COLO668 (cell line): ENCODE results near the gene VASH1.
A peak's percentile ranks its signal among the peaks of the same experiment; 100 is the strongest.

Source experiments
- DNase-seq: peaks from one replicate; lab custom pipeline; 2025; ENCODE audit not compliant: unreplicated experiment; lab: John Stamatoyannopoulos, UW

Gene VASH1

GRCh38 chr14:76742185-76742584 lies 19.1 kb upstream of the VASH1 start:
- no peak for DNase-seq

DNA sequence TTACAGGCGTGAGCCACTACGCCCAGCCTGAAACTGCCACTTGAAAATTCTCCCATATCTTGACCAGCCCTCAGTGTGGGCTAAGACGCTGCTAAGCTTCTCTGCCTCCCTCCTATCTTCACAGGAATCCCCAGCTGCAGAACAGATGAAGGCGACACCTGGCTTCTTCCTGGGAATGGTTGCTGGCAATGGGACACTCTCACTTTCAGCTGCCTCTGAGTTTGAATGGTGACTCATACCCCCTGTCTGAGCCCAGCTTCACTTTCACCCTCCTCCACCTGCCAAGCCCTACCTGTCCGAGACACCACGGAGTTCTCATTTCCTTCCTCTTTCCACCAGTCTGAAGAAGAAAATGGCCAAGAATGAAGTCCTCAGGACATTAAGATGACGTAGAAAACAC lies 18.3 kb upstream of the VASH1 start:
- DNase-seq: peak; percentile 32

DNA sequence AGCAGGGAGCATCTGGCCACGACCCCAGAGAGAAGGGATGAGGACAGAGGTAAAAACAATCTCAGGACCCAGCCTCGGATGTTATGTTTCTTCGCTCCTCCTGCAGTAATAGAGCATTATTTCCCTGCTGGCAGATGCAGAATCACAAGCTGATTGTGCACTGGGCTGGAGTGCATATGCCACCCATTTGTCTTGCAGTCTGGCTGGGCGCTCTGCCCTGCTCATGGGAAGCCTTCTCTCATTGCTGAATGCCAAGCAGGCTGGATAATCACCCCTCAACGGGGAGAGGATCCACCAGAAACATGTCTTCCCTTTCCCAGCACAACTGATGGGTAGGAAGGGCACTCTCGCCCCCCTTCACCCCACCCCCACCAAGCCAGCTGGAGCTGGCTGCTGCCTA lies 8.5 kb upstream of the VASH1 start:
- DNase-seq: no peak

- no peak for DNase-seq
These were observed 7.6 kb upstream of the VASH1 start for GRCh38 chr14:76753541-76754198.

DNA sequence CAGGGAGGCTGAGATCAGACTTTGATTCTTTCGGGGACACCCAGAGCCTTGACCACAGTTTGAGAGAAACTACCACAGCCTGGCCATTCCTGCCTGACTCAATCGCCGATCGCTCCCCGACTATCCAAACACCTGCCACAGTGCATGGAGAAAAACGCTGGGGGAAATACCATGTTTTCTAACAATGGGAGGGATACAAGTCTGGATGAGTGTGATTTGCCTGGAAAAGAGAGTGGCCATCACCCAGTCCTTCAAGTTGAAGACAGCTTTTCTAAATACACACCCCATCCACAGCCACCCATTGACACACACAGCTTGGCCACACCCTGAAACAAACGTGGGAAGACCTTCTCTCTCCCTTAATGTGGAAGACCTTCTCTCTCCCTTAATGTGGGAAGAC lies 6.7 kb upstream of the VASH1 start:
- no peak for DNase-seq

- no peak for DNase-seq
These were observed 5.5 kb upstream of the VASH1 start for GRCh38 chr14:76755610-76756370.

DNA sequence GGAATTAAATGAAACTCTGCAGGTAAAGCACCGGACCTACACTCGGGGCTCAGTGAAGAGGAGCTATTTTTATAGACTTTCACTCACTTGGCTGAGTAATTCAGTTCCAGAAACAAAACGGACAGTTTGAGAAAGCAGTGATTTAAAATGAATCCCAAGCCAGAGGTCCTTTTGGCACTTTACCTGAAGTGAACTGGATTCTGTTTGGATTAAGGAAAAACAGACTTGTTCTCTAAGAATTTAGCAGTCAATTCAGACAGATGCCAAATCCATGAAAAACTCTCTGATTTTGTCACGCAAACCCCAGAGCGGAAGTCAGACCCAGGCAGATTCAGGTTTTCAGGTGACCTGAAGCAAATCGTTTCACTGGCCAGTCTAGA lies 4.9 kb upstream of the VASH1 start:
- no peak for DNase-seq

DNA sequence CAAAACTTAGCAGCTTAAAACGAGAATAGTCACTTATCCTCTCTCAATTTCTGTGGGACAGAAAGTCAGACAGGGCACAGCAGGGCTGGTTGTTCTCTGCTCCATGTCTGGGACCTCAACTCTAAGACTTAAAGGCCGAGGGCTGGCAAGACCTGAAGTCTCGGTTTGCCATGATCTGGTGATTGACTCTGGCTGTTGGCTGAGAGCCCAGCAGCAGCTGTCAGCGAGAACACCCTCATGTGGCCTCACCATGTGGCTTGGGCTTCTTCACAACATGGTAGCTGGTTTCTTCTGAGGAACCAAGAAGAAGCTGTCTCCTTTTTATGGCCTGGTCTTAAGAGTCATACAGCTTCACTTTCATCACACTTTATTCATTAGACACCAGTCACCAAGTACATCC lies 1.7 kb upstream of the VASH1 start:
- DNase-seq: no peak

- no peak for DNase-seq
These were observed 735 bp upstream of the VASH1 start for GRCh38 chr14:76760331-76761135.

- no peak for DNase-seq
These were observed 717 bp downstream of the VASH1 start for GRCh38 chr14:76761960-76762410.

GRCh38 chr14:76762411-76763095 lies 1.3 kb downstream of the VASH1 start:
- DNase-seq: no peak

DNA sequence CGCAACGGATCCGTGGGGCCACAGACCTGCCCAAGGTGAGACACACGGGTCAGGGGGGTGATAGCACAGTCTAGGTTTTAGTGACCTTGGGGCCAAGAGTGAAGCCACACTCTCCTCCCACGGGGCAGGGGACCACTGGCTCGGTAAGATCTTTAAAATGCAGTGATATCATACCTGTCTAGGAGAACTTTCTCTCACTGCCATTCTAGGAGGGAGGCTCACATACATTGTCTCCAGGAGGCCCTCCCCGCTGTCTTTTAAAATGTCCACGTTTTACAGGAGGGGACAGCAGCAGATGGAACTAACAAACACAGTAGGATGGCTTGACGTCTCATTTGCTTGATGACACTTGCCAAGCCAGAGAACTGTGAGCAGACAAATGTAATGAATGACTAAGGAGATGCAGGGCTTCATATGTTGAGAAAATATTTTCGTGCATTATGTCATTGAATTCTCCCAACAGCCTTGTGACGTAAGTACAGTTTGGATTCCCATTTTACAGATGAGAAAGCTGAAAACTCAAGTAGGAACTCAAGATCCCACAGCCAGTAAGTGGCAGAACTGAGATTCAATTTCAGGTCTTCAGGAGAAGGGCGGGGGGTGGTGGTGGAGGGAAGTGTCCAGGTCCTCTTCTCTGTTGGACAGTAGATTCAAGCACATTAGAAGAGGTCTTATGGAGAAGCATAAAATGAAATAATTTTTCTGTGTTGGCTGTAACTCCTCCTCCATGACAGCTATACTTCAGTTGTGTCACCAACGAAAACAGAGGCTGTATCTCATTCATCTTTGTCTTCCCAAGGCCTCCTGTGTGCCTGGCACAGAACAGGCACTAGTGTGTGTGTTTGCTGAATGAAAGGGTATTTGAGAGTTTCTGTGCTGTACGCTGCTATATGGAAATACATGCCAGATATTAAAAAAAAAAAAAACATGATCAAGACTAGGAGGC lies 2.1 kb downstream of the VASH1 start:
- no peak for DNase-seq

GRCh38 chr14:76765461-76765931 lies 4.2 kb downstream of the VASH1 start:
- DNase-seq: no peak

DNA sequence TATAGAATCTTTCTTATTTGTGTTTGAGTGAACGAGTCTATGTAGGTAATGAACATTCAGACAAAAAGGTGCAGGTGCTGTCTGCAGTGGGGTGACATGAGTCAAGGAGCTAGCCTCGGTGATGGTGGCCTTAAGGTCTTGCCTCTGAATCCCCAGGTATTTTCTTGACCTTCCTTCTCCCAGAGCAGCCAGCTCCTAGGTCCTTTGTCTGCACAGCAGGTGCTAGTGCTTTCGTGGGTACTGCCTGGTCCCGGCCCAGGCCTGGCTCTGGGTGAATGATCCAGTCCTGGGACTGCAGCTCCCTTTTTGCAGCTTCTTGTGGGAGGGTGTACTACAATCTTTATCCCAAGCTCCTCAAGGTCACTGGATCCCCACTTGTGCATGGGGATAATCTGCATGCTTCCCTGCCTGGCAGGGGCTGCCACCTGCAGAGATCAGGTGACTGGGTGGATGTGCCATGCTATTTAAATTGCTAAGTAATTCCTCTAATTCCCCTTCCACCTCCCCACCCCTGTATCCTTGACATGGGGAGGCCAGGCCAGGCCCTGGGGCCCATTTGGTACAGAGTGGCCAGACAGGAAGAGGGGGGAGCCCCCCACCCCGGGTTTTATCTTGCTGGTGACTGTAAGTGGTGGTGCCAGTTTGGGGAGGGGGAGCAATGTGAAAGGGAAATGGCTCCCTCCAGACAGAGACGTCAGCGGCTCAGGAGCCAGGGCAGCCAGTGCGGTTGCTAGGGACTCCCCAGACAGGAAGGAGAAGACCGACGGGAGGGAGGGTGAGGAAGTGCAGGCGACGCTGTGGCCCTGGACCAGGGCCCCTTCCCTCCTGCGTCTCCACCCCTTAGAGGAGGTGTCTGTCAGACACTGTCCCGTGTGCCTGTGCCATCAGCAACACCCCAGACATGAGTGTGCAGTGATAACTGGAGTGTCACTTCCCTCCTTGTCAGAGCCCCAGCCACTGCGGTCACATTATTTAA lies 6.7 kb downstream of the VASH1 start:
- DNase-seq: peak; percentile 27

DNA sequence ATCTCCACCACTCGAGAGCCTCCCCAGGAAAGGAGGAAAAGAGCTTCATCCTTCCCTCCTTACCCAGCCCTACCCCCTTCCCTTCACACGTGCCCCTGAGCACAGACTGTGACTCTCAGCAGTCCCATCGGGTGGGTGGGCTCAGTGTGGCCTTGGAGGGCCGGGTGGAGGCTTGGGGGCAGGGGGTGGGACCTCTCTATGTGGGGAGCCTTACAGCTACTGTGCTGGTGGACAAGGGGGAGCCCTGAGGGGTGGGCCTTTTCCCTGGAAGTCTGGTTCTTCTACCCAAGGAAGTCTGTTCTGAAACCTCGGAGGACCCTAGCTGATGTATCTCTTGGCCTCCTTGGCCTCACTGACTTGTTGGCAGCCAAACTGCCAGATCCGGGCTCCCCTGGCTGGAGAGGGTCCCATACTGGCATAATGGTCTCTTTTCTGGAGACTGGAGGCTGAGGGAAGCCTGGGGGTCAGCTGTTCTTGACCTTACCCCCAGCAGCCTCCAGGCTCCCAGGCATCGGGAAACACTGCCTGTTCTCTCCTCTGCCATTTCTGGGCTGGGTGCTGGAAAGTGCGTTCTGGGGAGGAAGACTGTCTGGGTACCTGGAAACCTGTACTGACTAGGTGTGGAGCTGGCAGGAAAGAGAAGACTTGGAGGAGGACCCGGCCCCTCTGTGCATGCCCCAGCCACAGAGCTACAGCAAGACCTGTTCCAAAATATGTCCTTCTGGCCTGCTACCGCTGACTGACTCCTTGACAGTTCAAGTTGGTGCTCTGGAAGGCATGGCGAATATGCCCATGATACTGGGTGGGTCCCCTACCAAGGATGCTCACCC lies 7.6 kb downstream of the VASH1 start:
- no peak for DNase-seq

- DNase-seq: no peak
These were observed 8.5 kb downstream of the VASH1 start for GRCh38 chr14:76769636-76770292.
